ENCODE measurements around the gene SET. TPM values are rescaled to one million over a fixed set of nuclear protein-coding genes. Genes with fewer than 3 reads are reported as not detected.
"Not testable (repeated sequence)": the region's sequence is repeated elsewhere in the genome, so short reads cannot be mapped to it uniquely, and the experiment has no call there.

SET gene
- total RNA-seq, 2 donors from 2014 or later, result 762 to 795 TPM

DNA sequence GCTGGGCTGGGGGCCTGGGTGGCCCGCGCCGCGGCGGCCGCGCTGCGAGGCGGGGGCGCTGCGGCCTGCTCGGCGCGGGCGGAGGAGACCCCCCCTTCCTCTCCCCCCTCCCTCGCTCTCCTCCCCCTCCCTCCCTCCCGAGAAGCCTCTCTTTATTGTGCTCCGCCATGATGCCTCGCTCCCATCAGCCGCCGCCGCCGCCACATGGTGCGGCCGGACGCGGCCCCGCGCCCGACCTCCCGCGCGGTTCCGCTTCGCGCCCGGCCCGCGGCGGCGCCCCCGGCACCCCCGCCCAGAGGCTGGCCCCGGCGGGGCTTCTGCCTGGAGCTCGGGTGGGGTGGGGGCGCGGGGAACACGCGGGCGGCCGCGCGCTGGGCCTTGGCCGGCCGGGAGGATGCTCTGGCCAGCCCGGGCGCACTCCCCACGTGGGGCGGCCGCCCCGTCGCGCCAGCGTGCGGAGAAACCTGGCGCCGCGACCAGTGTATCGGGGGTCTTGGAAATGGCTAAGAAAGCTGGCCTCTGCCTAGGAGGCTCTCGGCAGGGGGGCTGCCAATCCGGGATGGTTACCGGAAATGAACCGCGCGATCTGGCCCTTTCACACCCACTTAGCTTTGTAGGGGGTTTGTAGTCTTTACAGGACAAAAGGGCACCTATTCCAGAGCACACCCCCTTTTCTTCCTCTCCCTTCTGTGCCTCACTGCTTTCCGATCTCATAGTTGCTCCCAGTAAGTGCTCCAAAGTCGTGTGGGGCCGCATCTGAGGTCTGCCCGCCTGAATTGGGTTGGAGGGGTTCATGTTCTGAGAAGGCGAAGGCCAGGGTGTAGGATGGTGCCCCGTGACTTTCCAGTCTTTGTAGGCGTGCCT is 1.0 kb downstream of the SET start:
- TF ChIP-seq, protein P1, sequence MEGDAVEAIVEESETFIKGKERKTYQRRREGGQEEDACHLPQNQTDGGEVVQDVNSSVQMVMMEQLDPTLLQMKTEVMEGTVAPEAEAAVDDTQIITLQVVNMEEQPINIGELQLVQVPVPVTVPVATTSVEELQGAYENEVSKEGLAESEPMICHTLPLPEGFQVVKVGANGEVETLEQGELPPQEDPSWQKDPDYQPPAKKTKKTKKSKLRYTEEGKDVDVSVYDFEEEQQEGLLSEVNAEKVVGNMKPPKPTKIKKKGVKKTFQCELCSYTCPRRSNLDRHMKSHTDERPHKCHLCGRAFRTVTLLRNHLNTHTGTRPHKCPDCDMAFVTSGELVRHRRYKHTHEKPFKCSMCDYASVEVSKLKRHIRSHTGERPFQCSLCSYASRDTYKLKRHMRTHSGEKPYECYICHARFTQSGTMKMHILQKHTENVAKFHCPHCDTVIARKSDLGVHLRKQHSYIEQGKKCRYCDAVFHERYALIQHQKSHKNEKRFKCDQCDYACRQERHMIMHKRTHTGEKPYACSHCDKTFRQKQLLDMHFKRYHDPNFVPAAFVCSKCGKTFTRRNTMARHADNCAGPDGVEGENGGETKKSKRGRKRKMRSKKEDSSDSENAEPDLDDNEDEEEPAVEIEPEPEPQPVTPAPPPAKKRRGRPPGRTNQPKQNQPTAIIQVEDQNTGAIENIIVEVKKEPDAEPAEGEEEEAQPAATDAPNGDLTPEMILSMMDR (conservative IDR thresholded peaks at IDR 0.05), result no peak
- peaks cover 42% of the 10 kb centered on the region for H3K4me1 Mint-ChIP-seq
- H3K36me3 Mint-ChIP-seq (ENCODE audit: low read depth), result peaks cover 55% of the 10 kb centered on the region
- H3K9me3 Mint-ChIP-seq, result no peaks in the 10 kb centered on the region
- Histone ChIP-seq H3K27ac (ENCODE audit: low read depth, low read length) (peak overlapping the region; percentile 60), H3K4me3 (ENCODE audit: low read length) (peak overlapping the region; percentile 92), H3K9me3 (ENCODE audit: control insufficient read depth, low read length) (no peaks in the 10 kb centered on the region), H3K9ac (ENCODE audit: extremely low read depth, low read length, poor library complexity, severe bottlenecking) (peak overlapping the region; percentile 86), H3K36me3 (ENCODE audit: control insufficient read depth, insufficient read depth, low read length) (peaks cover 52% of the 10 kb centered on the region), H3K4me1 (ENCODE audit: control insufficient read depth, insufficient read depth, low read length) (peaks cover 9% of the 10 kb centered on the region), H3K27me3 (ENCODE audit: control insufficient read depth, insufficient read depth, low read length, poor library complexity, severe bottlenecking) (no peaks in the 10 kb centered on the region)
- peak; percentile 82 for DNase-seq
- H3K27ac Mint-ChIP-seq, result peak overlapping the region; percentile 93
- peak overlapping the region; percentile 95 for H3K4me3 Mint-ChIP-seq
- 0% methylated on average over 3 to 82 of the region's 83 CpGs for WGBS, 2 experiments (ENCODE audit: insufficient coverage in 1 of 2, insufficient read length in 1 of 2)
- no peaks in the 10 kb centered on the region for H3K27me3 Mint-ChIP-seq (ENCODE audit: insufficient read depth)

DNA sequence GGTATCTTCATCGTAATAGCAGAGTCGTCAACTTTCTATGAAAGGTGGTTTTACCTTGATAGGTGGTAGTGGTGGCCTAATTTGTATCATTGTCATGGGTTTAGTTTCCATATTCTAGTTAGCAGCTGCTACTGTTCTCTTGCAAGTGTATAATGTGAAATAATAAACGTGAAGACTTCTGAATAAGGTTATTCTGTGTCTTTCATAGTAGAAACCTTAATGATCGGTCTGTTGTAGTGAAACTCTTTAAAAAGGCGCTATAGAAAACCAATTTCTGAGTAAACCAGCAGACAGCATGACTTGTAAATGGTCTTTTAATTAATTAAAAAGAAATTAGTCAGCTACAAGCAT is 1.6 kb downstream of the SET start:
- WGBS, 2 experiments (ENCODE audit: insufficient coverage in 1 of 2, insufficient read length in 1 of 2), result 8 to 28% methylated on average over 3 to 5 of the region's 5 CpGs
- H3K4me1 Mint-ChIP-seq, result peaks cover 35% of the 10 kb centered on the region

DNA sequence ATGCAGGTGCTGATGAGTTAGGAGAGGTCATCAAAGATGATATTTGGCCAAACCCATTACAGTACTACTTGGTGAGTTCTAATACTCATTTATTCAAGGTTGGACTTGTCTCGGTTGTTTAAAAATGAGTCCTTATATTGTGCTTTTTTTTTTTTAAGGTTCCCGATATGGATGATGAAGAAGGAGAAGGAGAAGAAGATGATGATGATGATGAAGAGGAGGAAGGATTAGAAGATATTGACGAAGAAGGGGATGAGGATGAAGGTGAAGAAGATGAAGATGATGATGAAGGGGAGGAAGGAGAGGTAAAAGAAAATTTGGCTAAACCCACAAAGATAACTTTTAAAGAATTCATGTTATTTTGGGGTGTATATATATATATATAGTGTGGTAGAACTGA is 4.7 kb downstream of the SET start:
- not testable (repeated sequence) for H3K27me3 ChIP-seq (ENCODE audit: control insufficient read depth, insufficient read depth, low read length, poor library complexity, severe bottlenecking); H3K4me3 Mint-ChIP-seq; H3K9me3 Mint-ChIP-seq; H3K27ac ChIP-seq (ENCODE audit: low read depth, low read length); H3K27me3 Mint-ChIP-seq (ENCODE audit: insufficient read depth); H3K9ac ChIP-seq (ENCODE audit: extremely low read depth, low read length, poor library complexity, severe bottlenecking); H3K4me1 ChIP-seq (ENCODE audit: control insufficient read depth, insufficient read depth, low read length); H3K4me3 ChIP-seq (ENCODE audit: low read length); H3K9me3 ChIP-seq (ENCODE audit: control insufficient read depth, low read length); DNase-seq
- H3K27ac Mint-ChIP-seq, result peak overlapping the region; percentile 6
- peaks cover 73% of the 10 kb centered on the region for H3K36me3 ChIP-seq (ENCODE audit: control insufficient read depth, insufficient read depth, low read length)
- peaks cover 67% of the 10 kb centered on the region for H3K36me3 Mint-ChIP-seq (ENCODE audit: low read depth)
- 92 to 98% methylated on average over 3 of the region's 3 CpGs for WGBS, 2 experiments (ENCODE audit: insufficient coverage in 1 of 2, insufficient read length in 1 of 2)
- H3K4me1 Mint-ChIP-seq, result peaks cover 14% of the 10 kb centered on the region

More for the DNA sequence above, 1.6 kb downstream of the SET start:
- Mint-ChIP-seq H3K9me3 (no peaks in the 10 kb centered on the region), H3K36me3 (ENCODE audit: low read depth) (peaks cover 57% of the 10 kb centered on the region), H3K27ac (peak overlapping the region; percentile 93), H3K4me3 (peak overlapping the region; percentile 87), H3K27me3 (ENCODE audit: insufficient read depth) (no peaks in the 10 kb centered on the region)
- Histone ChIP-seq H3K9me3 (ENCODE audit: control insufficient read depth, low read length) (no peaks in the 10 kb centered on the region), H3K27ac (ENCODE audit: low read depth, low read length) (no peak overlapping the region), H3K9ac (ENCODE audit: extremely low read depth, low read length, poor library complexity, severe bottlenecking) (peak overlapping the region; percentile 86), H3K4me1 (ENCODE audit: control insufficient read depth, insufficient read depth, low read length) (peaks cover 7% of the 10 kb centered on the region), H3K36me3 (ENCODE audit: control insufficient read depth, insufficient read depth, low read length) (peaks cover 50% of the 10 kb centered on the region), H3K4me3 (ENCODE audit: low read length) (peak overlapping the region; percentile 92), H3K27me3 (ENCODE audit: control insufficient read depth, insufficient read depth, low read length, poor library complexity, severe bottlenecking) (no peaks in the 10 kb centered on the region)
- TF ChIP-seq, protein P1 (conservative IDR thresholded peaks at IDR 0.05), result no peak
- DNase-seq, result no peak
